Measurements from ENCODE around the gene PRRC2B. TPM values are rescaled to one million over a fixed set of nuclear protein-coding genes. Genes with fewer than 3 reads are reported as not detected.

PRRC2B gene
- total and polyA plus RNA-seq, 2 experiments from 2014 or later, result 45.0 to 193 TPM

- H3K79me2 ChIP-seq (replicated peaks; ENCODE audit: insufficient read depth), result peaks cover 5% of the 10 kb centered on the region
- DNase-seq (ENCODE audit: low spot score), result no peak
- Mint-ChIP-seq H3K4me3 (no peak overlapping the region), H3K4me1 (peaks cover 11% of the 10 kb centered on the region; the same call in 2 of the 3 replicates), H3K36me3 (ENCODE audit: low read depth) (peaks cover 91% of the 10 kb centered on the region), H3K27me3 (ENCODE audit: insufficient read depth, low read depth, poor library complexity) (peaks cover 36% of the 10 kb centered on the region), H3K27ac (no peak overlapping the region), H3K9me3 (no peaks in the 10 kb centered on the region; the same call in 2 of the 3 replicates)
- H4K20me1 ChIP-seq (replicated peaks; ENCODE audit: insufficient read depth), result peaks cover 38% of the 10 kb centered on the region
- no peak overlapping the region for H3K4me3 ChIP-seq
- H3K4me1 ChIP-seq (ENCODE audit: insufficient read depth), result no peaks in the 10 kb centered on the region
- H3K36me3 ChIP-seq (ENCODE audit: insufficient read depth), result peaks cover 62% of the 10 kb centered on the region
- no peak overlapping the region for H3K4me2 ChIP-seq
- H3F3A ChIP-seq (replicated peaks; ENCODE audit: low read depth), result peaks cover 63% of the 10 kb centered on the region
- H2AFZ ChIP-seq, result no peak overlapping the region
- no peaks in the 10 kb centered on the region for H3K27me3 ChIP-seq (ENCODE audit: insufficient read depth)
- ATAC-seq, result no peak
- H3K27ac ChIP-seq (ENCODE audit: low read depth), result no peak overlapping the region
- no peaks in the 10 kb centered on the region for H3K9me2 ChIP-seq (ENCODE audit: insufficient read depth)
- TF ChIP-seq EZH2phosphoT487 (IDR thresholded peaks at IDR 0.05; ENCODE audit: unreplicated experiment), result no peak
- TF ChIP-seq ZNF462 (CRISPR knock-in tag; IDR thresholded peaks at IDR 0.05), result no peak
- TF ChIP-seq POLR2AphosphoS5 (IDR thresholded peaks at IDR 0.05; ENCODE audit: low read depth), result no peak
- TF ChIP-seq CREB1 (CRISPR knock-in tag; IDR thresholded peaks at IDR 0.05; ENCODE audit: low read depth), result no peak
- TF ChIP-seq STAT1 (IDR thresholded peaks at IDR 0.05; ENCODE audit: unreplicated experiment), result no peak
- TF ChIP-seq NANOG (IDR thresholded peaks at IDR 0.05; ENCODE audit: borderline replicate concordance), result no peak
- no peak for TF ChIP-seq ZNF114 (CRISPR knock-in tag; IDR thresholded peaks at IDR 0.05)
- TF ChIP-seq CTCF (conservative IDR thresholded peaks at IDR 0.05; ENCODE audit: low read depth in 2 of 2), result no peak
- no peak for TF ChIP-seq REST (IDR thresholded peaks at IDR 0.05; ENCODE audit: unreplicated experiment)
These were observed 103.0 kb downstream of the PRRC2B start for GRCh38 chr9:131496844-131497405.
